Measurements from ENCODE around the gene KDM4B.
"Not testable (repeated sequence)": the region's sequence is repeated elsewhere in the genome, so short reads cannot be mapped to it uniquely, and the experiment has no call there.

DNA sequence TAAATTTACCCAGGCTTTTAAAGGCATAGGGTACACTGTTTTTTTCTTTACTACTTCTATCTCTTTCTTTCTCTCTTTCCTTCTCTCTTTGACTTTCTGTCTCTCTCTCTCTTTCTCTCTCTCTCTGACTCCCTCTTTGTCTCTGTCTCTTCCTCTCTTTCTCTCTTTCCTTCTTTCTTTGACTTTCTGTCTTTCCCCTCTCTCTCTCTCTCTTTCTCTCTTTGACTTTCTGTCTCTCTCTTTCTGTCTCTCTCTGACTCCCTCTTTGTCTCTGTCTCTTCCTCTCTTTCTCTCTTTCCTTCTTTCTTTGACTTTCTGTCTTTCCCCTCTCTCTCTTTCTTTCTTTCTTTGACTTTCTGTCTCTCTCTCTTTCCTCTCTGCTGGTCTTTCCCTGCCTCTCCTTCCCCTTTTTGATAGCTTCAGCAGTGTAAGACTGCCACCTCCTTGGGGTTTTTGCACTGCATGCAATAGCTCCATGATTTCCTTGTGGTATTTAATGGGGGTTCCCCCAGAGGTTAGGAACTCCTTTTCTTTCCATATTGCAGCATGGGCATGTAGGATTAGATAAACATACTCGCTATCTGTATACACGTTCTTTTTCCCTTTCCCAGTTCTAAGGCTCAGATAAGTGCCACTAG lies 191.4 kb downstream of the KDM4B start:
- not testable (repeated sequence) for TF ChIP-seq POLR2AphosphoS5 (IDR thresholded peaks at IDR 0.05; ENCODE audit: low read depth); REST (IDR thresholded peaks at IDR 0.05; ENCODE audit: insufficient replicate concordance, low read depth); GABPA (IDR thresholded peaks at IDR 0.05; ENCODE audit: low read depth)
- TF ChIP-seq, protein P1, sequence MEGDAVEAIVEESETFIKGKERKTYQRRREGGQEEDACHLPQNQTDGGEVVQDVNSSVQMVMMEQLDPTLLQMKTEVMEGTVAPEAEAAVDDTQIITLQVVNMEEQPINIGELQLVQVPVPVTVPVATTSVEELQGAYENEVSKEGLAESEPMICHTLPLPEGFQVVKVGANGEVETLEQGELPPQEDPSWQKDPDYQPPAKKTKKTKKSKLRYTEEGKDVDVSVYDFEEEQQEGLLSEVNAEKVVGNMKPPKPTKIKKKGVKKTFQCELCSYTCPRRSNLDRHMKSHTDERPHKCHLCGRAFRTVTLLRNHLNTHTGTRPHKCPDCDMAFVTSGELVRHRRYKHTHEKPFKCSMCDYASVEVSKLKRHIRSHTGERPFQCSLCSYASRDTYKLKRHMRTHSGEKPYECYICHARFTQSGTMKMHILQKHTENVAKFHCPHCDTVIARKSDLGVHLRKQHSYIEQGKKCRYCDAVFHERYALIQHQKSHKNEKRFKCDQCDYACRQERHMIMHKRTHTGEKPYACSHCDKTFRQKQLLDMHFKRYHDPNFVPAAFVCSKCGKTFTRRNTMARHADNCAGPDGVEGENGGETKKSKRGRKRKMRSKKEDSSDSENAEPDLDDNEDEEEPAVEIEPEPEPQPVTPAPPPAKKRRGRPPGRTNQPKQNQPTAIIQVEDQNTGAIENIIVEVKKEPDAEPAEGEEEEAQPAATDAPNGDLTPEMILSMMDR (IDR thresholded peaks at IDR 0.05; ENCODE audit: insufficient read depth, low read length) = not testable (repeated sequence)
